ENCODE data around the gene NR1D2. TPM values are rescaled to one million over a fixed set of nuclear protein-coding genes. Genes with fewer than 3 reads are reported as not detected.
"Not testable (repeated sequence)": the region's sequence is repeated elsewhere in the genome, so short reads cannot be mapped to it uniquely, and the experiment has no call there.

NR1D2 gene
- polyA plus RNA-seq (2012; ENCODE audit: insufficient read depth, insufficient read length, low read depth), result 7.8 TPM

DNA sequence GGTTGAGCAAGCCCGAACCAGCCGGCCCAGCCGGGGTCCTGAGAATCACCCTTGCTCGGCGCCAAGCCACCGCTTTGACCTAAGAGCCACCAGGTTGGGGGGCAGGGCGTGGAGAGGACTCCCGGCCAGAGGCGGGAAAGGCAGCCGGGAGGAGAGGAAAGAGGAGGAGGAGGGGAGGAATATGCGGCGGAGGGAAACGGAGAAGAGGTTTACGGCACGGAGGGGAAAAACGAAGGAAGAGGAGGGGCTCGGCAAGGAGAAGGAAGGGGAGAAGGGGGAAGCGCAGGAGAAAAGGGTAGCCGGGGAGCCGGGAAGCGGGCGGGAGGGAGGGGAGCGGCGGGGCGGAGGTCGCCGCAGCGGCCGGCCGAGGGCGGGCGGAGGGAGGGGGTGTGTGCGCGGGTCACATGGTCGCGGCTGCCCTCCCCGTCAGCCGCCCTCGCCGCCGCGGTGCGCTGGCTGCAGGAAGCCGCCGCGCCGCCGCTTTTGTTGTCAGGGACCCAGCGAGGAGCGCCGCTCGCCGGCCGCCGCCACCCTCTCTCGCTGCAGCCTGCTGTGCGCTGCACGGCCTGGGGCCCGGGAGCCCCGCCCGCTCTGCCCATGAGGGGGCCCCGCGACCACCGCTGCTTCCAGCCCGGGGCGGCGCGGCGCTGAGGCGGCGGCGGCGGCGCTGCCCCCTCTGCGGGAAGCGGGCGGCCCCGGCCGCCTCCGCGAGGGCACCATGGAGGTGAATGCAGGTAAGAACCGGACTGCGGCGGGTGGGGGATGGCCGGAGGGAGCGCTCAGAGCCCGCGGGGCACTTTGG, at the start of gene NR1D2:
Gene NR1D2 (plus strand): TSS at position 426 of the 802 bp plus-strand sequence. CDS start 293 bp downstream, at position 719.
- TF ChIP-seq, protein P1, sequence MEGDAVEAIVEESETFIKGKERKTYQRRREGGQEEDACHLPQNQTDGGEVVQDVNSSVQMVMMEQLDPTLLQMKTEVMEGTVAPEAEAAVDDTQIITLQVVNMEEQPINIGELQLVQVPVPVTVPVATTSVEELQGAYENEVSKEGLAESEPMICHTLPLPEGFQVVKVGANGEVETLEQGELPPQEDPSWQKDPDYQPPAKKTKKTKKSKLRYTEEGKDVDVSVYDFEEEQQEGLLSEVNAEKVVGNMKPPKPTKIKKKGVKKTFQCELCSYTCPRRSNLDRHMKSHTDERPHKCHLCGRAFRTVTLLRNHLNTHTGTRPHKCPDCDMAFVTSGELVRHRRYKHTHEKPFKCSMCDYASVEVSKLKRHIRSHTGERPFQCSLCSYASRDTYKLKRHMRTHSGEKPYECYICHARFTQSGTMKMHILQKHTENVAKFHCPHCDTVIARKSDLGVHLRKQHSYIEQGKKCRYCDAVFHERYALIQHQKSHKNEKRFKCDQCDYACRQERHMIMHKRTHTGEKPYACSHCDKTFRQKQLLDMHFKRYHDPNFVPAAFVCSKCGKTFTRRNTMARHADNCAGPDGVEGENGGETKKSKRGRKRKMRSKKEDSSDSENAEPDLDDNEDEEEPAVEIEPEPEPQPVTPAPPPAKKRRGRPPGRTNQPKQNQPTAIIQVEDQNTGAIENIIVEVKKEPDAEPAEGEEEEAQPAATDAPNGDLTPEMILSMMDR (IDR thresholded peaks at IDR 0.05; ENCODE audit: low read depth, low read length), result no peak
- Histone ChIP-seq H3K4me1 (no peaks in the 10 kb centered on the region), H3K9me3 (no peaks in the 10 kb centered on the region), H3K36me3 (no peaks in the 10 kb centered on the region), H3K27me3 (no peaks in the 10 kb centered on the region), H3K4me3 (ENCODE audit: low read depth, low read length) (peak within 1 kb of the TSS; percentile 70)
- DNase-seq, result peak; percentile 82

DNA sequence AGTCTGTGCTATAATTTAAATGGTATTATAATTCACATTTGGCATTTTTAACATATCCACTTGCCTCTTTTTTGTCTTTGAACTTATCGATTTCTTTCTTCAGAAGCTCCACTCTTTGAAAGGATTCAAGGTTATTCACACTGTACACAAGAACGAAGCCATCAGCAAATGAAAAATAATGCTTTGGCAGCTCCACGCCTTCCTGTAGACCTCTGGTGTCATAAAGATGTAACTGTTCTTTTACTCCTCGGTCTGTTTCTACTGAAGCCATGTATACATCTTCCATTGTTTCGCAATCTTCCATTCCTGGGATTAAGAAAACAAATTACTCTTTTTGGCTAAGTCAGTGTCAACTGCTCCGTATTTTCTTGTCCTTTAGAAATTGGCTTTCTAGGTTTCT, 44.3 kb upstream of the NR1D2 start:
- Histone ChIP-seq H3K4me1 (no peaks in the 10 kb centered on the region), H3K9me3 (no peaks in the 10 kb centered on the region), H3K4me3 (ENCODE audit: low read depth, low read length) (no peak overlapping the region), H3K27me3 (no peaks in the 10 kb centered on the region), H3K36me3 (no peaks in the 10 kb centered on the region; the same call in 1 of the 2 replicates)
- TF ChIP-seq, protein P1 (IDR thresholded peaks at IDR 0.05; ENCODE audit: low read depth, low read length), result no peak
- no peak for DNase-seq

DNA sequence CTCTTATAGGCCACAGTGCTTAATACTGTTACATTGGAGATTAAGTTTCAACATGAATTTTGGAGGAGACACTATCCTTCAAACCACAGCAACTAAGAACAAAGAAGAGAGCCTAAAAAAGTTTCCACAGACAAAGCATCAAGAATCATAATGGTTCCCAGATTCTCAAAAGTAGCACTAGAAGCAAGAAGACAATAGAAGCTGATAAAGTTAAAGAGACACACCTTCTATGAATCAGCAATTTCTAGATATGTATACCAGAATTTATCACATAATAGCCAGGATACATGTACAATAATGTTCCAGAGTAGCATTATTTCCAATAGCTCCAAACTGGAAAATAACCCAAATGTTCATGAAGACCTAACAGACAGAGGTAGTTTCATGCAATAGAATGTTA, 40.5 kb upstream of the NR1D2 start:
- Histone ChIP-seq H3K4me1 (no peaks in the 10 kb centered on the region), H3K27me3 (no peaks in the 10 kb centered on the region), H3K36me3 (no peaks in the 10 kb centered on the region), H3K9me3 (no peaks in the 10 kb centered on the region), H3K4me3 (ENCODE audit: low read depth, low read length) (no peak overlapping the region)
- no peak for DNase-seq
- TF ChIP-seq, protein P1 (IDR thresholded peaks at IDR 0.05; ENCODE audit: low read depth, low read length), result no peak

DNA sequence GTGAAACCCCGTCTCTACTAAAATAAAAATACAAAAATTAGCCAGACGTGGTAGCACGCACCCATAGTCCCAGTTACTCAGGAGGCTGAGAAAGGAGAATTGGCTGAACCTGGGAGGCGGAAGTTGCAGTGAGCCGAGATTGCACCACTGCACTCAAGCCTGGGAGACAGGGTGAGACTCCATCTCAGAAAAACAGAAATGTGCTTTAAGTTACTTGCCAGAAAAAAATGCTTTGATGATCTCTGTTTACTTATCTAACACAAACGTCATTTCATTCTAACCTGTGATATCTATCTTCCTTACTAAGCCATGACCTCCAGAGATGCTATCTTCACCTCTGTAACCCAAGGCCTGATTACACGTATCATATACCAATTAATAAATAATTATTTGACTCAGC, 35.7 kb upstream of the NR1D2 start:
- TF ChIP-seq, protein P1 (IDR thresholded peaks at IDR 0.05; ENCODE audit: low read depth, low read length), result no peak
- no peaks in the 10 kb centered on the region for H3K9me3 ChIP-seq
- H3K4me3 ChIP-seq (ENCODE audit: low read depth, low read length), result no peak overlapping the region
- H3K27me3 ChIP-seq, result no peaks in the 10 kb centered on the region
- no peak for DNase-seq
- H3K4me1 ChIP-seq, result no peaks in the 10 kb centered on the region
- H3K36me3 ChIP-seq, result no peaks in the 10 kb centered on the region

DNA sequence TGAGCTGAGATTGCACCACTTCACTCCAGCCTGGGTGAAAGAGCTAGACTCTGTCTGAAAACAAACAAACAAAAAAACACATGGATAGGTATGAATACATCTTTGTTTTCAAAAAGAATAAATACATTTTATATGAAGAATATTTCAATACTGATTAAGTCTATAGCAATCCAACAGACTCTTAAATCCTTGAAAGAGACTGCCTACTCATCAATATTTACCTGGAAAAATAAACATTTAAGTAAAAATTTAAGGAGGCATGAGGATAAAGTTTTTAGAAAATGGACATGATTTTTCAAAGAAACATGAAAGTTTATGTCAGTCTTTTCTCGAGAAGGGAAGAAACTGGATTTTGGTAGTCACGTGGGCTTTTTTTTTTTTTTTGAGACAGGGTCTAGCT, 33.7 kb upstream of the NR1D2 start:
- no peak for DNase-seq
- Histone ChIP-seq H3K9me3 (no peaks in the 10 kb centered on the region), H3K36me3 (no peaks in the 10 kb centered on the region), H3K27me3 (no peaks in the 10 kb centered on the region), H3K4me1 (no peaks in the 10 kb centered on the region), H3K4me3 (ENCODE audit: low read depth, low read length) (no peak overlapping the region)
- TF ChIP-seq, protein P1 (IDR thresholded peaks at IDR 0.05; ENCODE audit: low read depth, low read length), result no peak

DNA sequence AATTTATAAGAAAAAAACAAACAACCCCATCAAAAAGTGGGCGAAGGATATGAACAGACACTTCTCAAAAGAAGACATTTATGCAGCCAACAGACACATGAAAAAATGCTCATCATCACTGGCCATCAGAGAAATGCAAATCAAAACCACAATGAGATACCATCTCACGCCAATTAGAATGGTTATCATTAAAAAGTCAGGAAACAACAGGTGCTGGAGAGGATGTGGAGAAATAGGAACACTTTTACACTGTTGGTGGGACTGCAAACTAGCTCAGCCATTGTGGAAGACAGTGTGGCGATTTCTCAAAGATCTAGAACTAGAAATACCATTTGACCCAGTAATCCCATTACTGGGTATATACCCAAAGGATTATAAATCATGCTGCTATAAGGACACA, 32.8 kb upstream of the NR1D2 start:
- H3K4me3 ChIP-seq (ENCODE audit: low read depth, low read length); H3K4me1 ChIP-seq; H3K36me3 ChIP-seq; H3K27me3 ChIP-seq; H3K9me3 ChIP-seq; DNase-seq: not testable (repeated sequence)

Data from BE2C (cell line).